MM.1S (cell line): ENCODE data around the gene NFATC2.

Experiments
- DNase-seq: peaks from one replicate; pipeline ENCODE4 v3.0.0-alpha.2; 2015
- H2AFZ ChIP-seq: fragments of 300-600 bp; sonication (generic); 2 replicates; pipeline ENCODE4 v1.6.0; 2016; ENCODE audit warnings: antibody characterized with exemption, low read length
- H3F3A ChIP-seq: fragments of 300-600 bp; sonication (generic); 2 replicates; pipeline ENCODE4 v1.6.1; 2016; ENCODE audit warnings: mild to moderate bottlenecking, antibody characterized with exemption, low read length, moderate library complexity, mixed read lengths; ENCODE audit not compliant: insufficient read depth
- H3K27ac ChIP-seq: fragments of 300-600 bp; sonication (generic); 2 replicates; pipeline ENCODE4 v1.5.1; 2016; ENCODE audit warnings: mild to moderate bottlenecking, low read length
- H3K27me3 ChIP-seq: fragments of 300-600 bp; sonication (generic); replicated peaks from 2 replicates; pipeline ENCODE4 v1.6.0; 2016; ENCODE audit warnings: low read length; ENCODE audit not compliant: insufficient read depth
- H3K36me3 ChIP-seq: fragments of 300-600 bp; sonication (generic); replicated peaks from 2 replicates; pipeline ENCODE4 v1.6.1; 2016; ENCODE audit warnings: mild to moderate bottlenecking, low read length, mixed read lengths; ENCODE audit not compliant: insufficient read depth
- H3K4me1 ChIP-seq: fragments of 300-600 bp; sonication (generic); 2 replicates; pipeline ENCODE4 v1.6.1; 2016; ENCODE audit warnings: low read length, mixed read lengths
- H3K4me2 ChIP-seq: fragments of 300-600 bp; sonication (generic); 2 replicates; pipeline ENCODE4 v1.6.0; 2016; ENCODE audit warnings: low read depth, low read length
- H3K4me3 ChIP-seq: fragments of 300-600 bp; sonication (generic); 2 replicates; pipeline ENCODE4 v1.5.1; 2016; ENCODE audit warnings: low read length, mixed read lengths
- H3K79me2 ChIP-seq: fragments of 300-600 bp; sonication (generic); 2 replicates; pipeline ENCODE4 v1.6.1; 2016; ENCODE audit warnings: mixed run types, low read length, mixed read lengths
- H3K9ac ChIP-seq: fragments of 300-600 bp; sonication (generic); 2 replicates; pipeline ENCODE4 v1.6.1; 2016; ENCODE audit warnings: low read length, mixed read lengths
- H3K9me2 ChIP-seq: fragments of 300-600 bp; sonication (generic); replicated peaks from 2 replicates; pipeline ENCODE4 v1.6.1; 2016; ENCODE audit warnings: mild to moderate bottlenecking, low read length, mixed read lengths; ENCODE audit not compliant: insufficient read depth
- H3K9me3 ChIP-seq: fragments of 300-600 bp; sonication (generic); replicated peaks from 2 replicates; pipeline ENCODE4 v1.6.1; 2016; ENCODE audit warnings: mild to moderate bottlenecking, low read length, mixed read lengths; ENCODE audit not compliant: insufficient read depth
- H4K20me1 ChIP-seq: fragments of 300-600 bp; sonication (generic); 2 replicates; pipeline ENCODE4 v1.6.1; 2016; ENCODE audit warnings: mild to moderate bottlenecking, low read length, moderate library complexity, mixed read lengths; ENCODE audit not compliant: insufficient read depth
- CTCF ChIP-seq: fragments of 300-600 bp; sonication (generic); IDR thresholded peaks from 2 replicates; pipeline ENCODE4 v1.5.1; 2016; ENCODE audit warnings: antibody characterized with exemption, low read length, mixed read lengths
- EZH2 ChIP-seq: fragments of 300-600 bp; sonication (generic); optimal IDR thresholded peaks from 2 replicates; pipeline ENCODE3; 2017; ENCODE audit warnings: low read depth, mild to moderate bottlenecking, antibody characterized with exemption, low read length, mixed read lengths
- EZH2phosphoT487 ChIP-seq: fragments of 300-600 bp; sonication (generic); IDR thresholded peaks from 2 replicates; pipeline ENCODE4 v1.6.1; 2018; ENCODE audit warnings: antibody characterized with exemption, low read length

The NFATC2 gene

GRCh38 chr20:51374456-51374830 lies 168.1 kb downstream of the NFATC2 start:
- H2AFZ ChIP-seq: no peak overlapping the region
- H3K36me3 ChIP-seq: no peaks in the 10 kb centered on the region

DNA sequence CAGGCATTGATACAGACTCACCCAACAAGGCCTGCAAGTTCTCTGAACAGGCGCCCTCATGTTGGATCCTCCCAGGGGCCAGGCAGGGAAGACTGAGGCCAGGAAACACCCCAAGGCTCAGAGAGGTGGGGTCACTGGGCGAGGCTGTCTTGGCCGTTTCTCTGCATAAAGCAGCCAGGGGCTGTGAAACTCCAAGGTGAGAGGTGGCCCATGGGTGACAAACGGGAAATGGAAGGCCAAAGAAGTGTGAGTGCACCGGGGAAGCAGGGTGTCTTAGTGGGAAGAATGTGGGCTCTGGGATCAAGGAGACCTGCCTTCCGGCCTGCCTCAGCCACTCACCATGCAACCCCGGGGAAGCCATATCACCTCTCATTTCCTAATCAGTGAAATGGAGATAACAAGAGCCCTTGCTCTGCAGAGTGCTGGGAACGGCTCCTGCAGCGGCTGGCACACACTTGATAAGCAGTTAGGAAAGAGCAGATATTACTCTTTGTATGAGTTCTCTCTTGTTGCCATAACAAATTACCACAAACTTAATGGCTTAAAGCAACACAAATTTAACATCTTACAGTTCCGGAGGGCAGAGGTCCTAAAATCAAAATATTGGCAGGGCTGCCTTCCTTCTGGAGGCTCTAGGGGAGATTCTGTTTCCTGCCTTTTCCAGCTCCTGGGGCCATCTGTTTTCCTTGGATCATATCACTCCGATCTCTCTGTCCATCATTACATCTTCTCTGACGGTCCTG lies 168.6 kb downstream of the NFATC2 start:
- no peak for TF ChIP-seq EZH2
- TF ChIP-seq EZH2phosphoT487: no peak
- no peak for TF ChIP-seq CTCF
- H2AFZ ChIP-seq: no peak overlapping the region
- H3K4me3 ChIP-seq: no peak overlapping the region
- no peaks in the 10 kb centered on the region for H4K20me1 ChIP-seq
- H3K79me2 ChIP-seq: no peaks in the 10 kb centered on the region
- no peak overlapping the region for H3K9ac ChIP-seq
- no peaks in the 10 kb centered on the region for H3K36me3 ChIP-seq
- no peaks in the 10 kb centered on the region for H3K9me2 ChIP-seq
- no peaks in the 10 kb centered on the region for H3K27me3 ChIP-seq
- no peaks in the 10 kb centered on the region for H3K4me1 ChIP-seq
- H3F3A ChIP-seq: no peaks in the 10 kb centered on the region
- no peak for DNase-seq
- no peaks in the 10 kb centered on the region for H3K9me3 ChIP-seq
- no peak overlapping the region for H3K27ac ChIP-seq
- H3K4me2 ChIP-seq: no peak overlapping the region

More at GRCh38 chr20:51374456-51374830, 168.1 kb downstream of the NFATC2 start:
- Histone ChIP-seq H3K4me1 (no peaks in the 10 kb centered on the region), H3K27me3 (no peaks in the 10 kb centered on the region), H4K20me1 (no peaks in the 10 kb centered on the region), H3K27ac (no peak overlapping the region), H3K9me2 (no peaks in the 10 kb centered on the region), H3K9me3 (no peaks in the 10 kb centered on the region), H3K9ac (no peak overlapping the region), H3F3A (no peaks in the 10 kb centered on the region), H3K79me2 (no peaks in the 10 kb centered on the region), H3K4me3 (no peak overlapping the region), H3K4me2 (no peak overlapping the region)
- DNase-seq: no peak
- no peak for TF ChIP-seq CTCF
- TF ChIP-seq EZH2phosphoT487: no peak
- TF ChIP-seq EZH2: no peak

DNA sequence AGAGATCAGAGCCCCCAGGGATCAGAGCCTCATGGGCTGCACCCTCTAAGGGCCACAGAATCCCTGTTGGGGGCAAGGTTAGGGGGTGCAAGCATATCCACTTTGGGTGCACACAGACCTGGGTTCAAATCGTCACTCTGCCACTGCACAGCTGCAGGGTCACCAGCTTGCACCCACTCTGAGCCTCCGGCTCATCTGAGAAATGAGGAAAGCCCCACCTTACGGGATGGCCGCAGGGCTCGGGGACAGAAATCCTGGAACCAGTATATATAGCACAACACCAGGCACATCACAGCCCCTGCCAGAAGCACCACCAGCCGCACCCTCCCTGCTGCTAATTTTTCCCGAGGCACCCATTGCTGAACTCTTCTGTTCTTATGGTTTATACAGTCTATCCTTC lies 169.6 kb downstream of the NFATC2 start:
- no peaks in the 10 kb centered on the region for H3K9me2 ChIP-seq
- H3K79me2 ChIP-seq: no peaks in the 10 kb centered on the region
- no peaks in the 10 kb centered on the region for H4K20me1 ChIP-seq
- no peak overlapping the region for H3K27ac ChIP-seq
- no peak overlapping the region for H2AFZ ChIP-seq
- H3K36me3 ChIP-seq: no peaks in the 10 kb centered on the region
- H3K4me3 ChIP-seq: no peak overlapping the region
- TF ChIP-seq EZH2 (no peak), EZH2phosphoT487 (no peak), CTCF (no peak)
- no peak overlapping the region for H3K9ac ChIP-seq
- no peak overlapping the region for H3K4me2 ChIP-seq
- H3K9me3 ChIP-seq: no peaks in the 10 kb centered on the region
- no peaks in the 10 kb centered on the region for H3K4me1 ChIP-seq
- DNase-seq: no peak
- no peaks in the 10 kb centered on the region for H3K27me3 ChIP-seq
- no peaks in the 10 kb centered on the region for H3F3A ChIP-seq
